NCI-H2107 treated with DMSO at 0.1 percent for 48 hours (cell line): ENCODE data around the gene HSP90AA1.
"Not testable (repeated sequence)": the region's sequence is repeated elsewhere in the genome, so short reads cannot be mapped to it uniquely, and the experiment has no call there.

Experiments
- DNase-seq: peaks from one replicate; lab custom pipeline; 2025; ENCODE audit not compliant: unreplicated experiment; lab: John Stamatoyannopoulos, UW

Gene HSP90AA1

GRCh38 chr14:102086972-102087761 lies at the start of gene HSP90AA1:
Gene HSP90AA1, minus strand, starts transcription at chr14:102087044. Its CDS starts 666 bp downstream, at chr14:102086378.
- peak; percentile 87 for DNase-seq

GRCh38 chr14:102135456-102135855 lies 48.6 kb upstream of the HSP90AA1 start:
- not testable (repeated sequence) for DNase-seq

GRCh38 chr14:102134719-102135118 lies 47.9 kb upstream of the HSP90AA1 start:
- DNase-seq = not testable (repeated sequence)

- DNase-seq = not testable (repeated sequence)
Measured at GRCh38 chr14:102134021-102134420, 47.2 kb upstream of the HSP90AA1 start.

GRCh38 chr14:102131741-102132140 lies 44.9 kb upstream of the HSP90AA1 start:
- no peak for DNase-seq

GRCh38 chr14:102126807-102127455 lies 40.1 kb upstream of the HSP90AA1 start:
- no peak for DNase-seq

- peak; percentile 20 for DNase-seq
Measured at GRCh38 chr14:102125546-102125945, 38.7 kb upstream of the HSP90AA1 start.

GRCh38 chr14:102124419-102124818 lies 37.6 kb upstream of the HSP90AA1 start:
- DNase-seq = no peak

- DNase-seq = no peak
Measured at GRCh38 chr14:102121567-102121966, 34.7 kb upstream of the HSP90AA1 start.

GRCh38 chr14:102120888-102121287 lies 34.0 kb upstream of the HSP90AA1 start:
- DNase-seq = no peak

- no peak for DNase-seq
Measured at GRCh38 chr14:102117852-102118251, 31.0 kb upstream of the HSP90AA1 start.

- no peak for DNase-seq
Measured at GRCh38 chr14:102116361-102117180, 29.7 kb upstream of the HSP90AA1 start.

- no peak for DNase-seq
Measured at GRCh38 chr14:102111101-102111500, 24.3 kb upstream of the HSP90AA1 start.

- not testable (repeated sequence) for DNase-seq
Measured at GRCh38 chr14:102109332-102109731, 22.5 kb upstream of the HSP90AA1 start.

GRCh38 chr14:102105369-102105768 lies 18.5 kb upstream of the HSP90AA1 start:
- DNase-seq = no peak

GRCh38 chr14:102103062-102103695 lies 16.3 kb upstream of the HSP90AA1 start:
- no peak for DNase-seq

- no peak for DNase-seq
Measured at GRCh38 chr14:102097441-102098135, 10.7 kb upstream of the HSP90AA1 start.

GRCh38 chr14:102096569-102097188 lies 9.8 kb upstream of the HSP90AA1 start:
- DNase-seq = peak; percentile 78

- no peak for DNase-seq
Measured at GRCh38 chr14:102095871-102096568, 9.2 kb upstream of the HSP90AA1 start.
